Effector memory CD8-positive, alpha-beta T cell (primary cell): ENCODE data around the gene CCDC137.

Experiments used
- ATAC-seq: fragments of 150-1000 bp; cut with Tn5 transposase; replicated peaks from 2 replicates; pipeline ENCODE4 v1.10.0; 2021; ENCODE audit warnings: mild to moderate bottlenecking, moderate library complexity
- DNase-seq, 3 experiments: peaks; one replicate each; pipeline ENCODE4 v3.0.0; 2021
- H3K27ac Mint-ChIP-seq, 2 donors: one replicate each; pipeline ENCODE4 v1.8.0; 2022; ENCODE audit warnings: mild to moderate bottlenecking in 2 of 2, mixed read lengths in 2 of 2, moderate library complexity in 2 of 2
- H3K27me3 Mint-ChIP-seq, 2 donors: one replicate each; pipeline ENCODE4 v1.8.0; 2022; ENCODE audit warnings: mixed read lengths in 2 of 2
- H3K36me3 Mint-ChIP-seq: one replicate; pipeline ENCODE4 v1.8.0; 2022; ENCODE audit warnings: mild to moderate bottlenecking, moderate library complexity, mixed read lengths; ENCODE audit not compliant: insufficient read depth
- H3K4me1 Mint-ChIP-seq, 2 donors: one replicate each; pipeline ENCODE4 v1.8.0; 2022; ENCODE audit warnings: low read depth in 2 of 2, mixed read lengths in 2 of 2
- H3K4me3 Mint-ChIP-seq, 2 donors: one replicate each; pipeline ENCODE4 v1.8.0; 2022; ENCODE audit warnings: mild to moderate bottlenecking in 2 of 2, mixed read lengths in 2 of 2, moderate library complexity in 2 of 2
- H3K9me3 Mint-ChIP-seq, 2 donors: one replicate each; pipeline ENCODE4 v1.8.0; 2022; ENCODE audit warnings: mixed read lengths in 2 of 2

Gene CCDC137

DNA sequence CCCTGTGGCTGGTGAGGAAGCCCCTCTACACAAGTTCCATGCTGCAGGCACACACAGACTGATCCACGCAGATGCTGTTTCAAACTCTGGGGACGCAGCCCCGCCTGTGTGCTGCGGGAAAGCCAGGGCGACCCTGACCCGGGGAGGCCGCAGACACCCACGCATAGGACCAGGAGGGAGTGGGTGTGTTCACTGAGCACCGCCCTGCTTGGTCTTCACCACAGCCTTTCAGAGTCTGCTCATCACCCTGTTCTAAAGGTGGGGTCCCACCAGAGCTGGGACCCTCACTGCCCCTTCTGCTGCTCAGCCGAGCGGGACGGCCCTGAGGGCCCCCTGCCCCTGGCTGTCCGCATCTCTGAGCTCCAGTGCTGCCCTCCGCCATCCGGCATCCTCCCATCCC is 22.0 kb upstream of the CCDC137 start:
- Mint-ChIP-seq H3K4me3 (no peak overlapping the region), H3K27ac (no peak overlapping the region), H3K36me3 (no peaks in the 10 kb centered on the region), H3K4me1 (no peaks in the 10 kb centered on the region), H3K27me3 (peaks cover 9 to 20% of the 10 kb centered on the region in 2 donors), H3K9me3 (no peaks in the 10 kb centered on the region)
- DNase-seq (no peak), ATAC-seq (no peak)

DNA sequence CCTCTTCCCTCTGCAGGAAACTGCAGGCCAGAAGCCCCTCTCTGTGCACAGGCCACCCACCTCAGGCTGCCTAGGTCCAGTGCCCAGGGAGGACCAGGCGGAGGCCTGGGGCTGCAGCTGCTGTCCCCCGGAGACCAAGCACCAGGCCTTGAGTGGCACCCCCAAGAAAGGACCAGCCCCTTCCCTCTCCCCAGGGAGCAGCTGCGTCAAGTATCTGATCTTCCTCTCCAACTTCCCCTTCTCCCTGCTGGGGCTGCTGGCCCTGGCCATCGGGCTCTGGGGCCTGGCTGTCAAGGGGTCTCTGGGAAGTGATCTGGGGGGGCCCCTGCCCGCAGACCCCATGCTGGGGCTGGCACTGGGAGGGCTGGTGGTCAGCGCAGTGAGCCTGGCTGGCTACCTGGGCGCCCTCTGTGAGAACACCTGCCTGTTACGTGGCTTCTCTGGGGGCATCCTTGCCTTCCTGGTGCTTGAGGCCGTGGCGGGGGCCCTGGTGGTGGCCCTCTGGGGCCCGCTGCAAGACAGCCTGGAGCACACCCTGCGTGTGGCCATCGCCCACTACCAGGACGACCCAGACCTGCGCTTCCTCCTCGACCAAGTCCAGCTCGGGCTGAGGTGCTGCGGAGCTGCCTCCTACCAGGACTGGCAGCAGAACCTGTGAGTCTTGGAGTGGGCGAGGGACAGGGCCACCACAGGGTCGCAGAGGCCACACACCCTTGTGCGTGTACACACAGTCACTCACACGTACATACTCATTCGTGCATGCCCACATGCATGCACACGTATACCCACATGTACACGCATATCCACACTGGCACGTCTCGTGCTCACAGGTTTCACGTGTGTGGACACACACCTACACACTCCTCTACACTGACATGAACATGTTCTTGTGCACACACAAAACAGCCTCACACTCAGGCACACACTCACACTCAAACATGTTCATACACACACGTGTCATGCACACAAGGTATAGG is 21.3 kb upstream of the CCDC137 start:
- Mint-ChIP-seq H3K4me1 (no peaks in the 10 kb centered on the region), H3K4me3 (no peak overlapping the region), H3K27me3 (peaks cover 9 to 24% of the 10 kb centered on the region in 2 donors), H3K27ac (no peak overlapping the region), H3K36me3 (no peaks in the 10 kb centered on the region), H3K9me3 (no peaks in the 10 kb centered on the region)
- ATAC-seq, result no peak
- no peak for DNase-seq

DNA sequence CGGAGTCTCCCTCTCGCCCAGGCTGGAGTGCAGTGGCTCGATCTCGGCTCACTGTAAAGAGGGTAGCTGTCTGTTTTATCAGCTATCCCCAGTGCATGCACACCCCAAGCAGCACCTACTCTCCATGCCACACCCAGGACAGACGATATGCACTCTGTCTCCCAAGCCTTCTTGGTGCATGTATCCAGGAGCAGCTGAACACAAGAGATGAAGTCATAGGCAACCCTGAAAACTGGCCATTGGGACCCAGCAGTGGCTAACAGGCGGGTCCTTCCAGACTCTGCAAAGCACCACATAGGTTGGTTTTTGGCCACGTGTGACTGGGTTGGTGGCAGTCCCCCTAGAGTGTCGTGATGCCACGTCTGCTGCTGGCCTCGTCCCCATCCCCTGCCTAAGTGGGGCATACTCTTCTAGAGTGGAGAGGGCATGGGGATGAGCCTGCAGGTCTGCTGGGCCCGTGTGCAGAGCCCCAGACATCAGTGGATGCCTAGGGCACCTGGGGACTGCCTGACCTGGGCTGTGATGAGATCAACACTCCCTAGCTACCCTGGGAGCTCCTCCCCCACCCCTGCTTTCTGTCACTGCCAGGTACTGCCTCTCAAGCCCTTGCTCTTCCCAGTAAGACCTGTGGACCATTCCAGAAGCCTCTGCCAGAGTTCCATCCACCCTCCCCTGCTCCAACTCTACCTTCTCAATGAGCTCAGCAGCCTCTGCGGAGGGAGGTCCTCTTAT is 19.5 kb upstream of the CCDC137 start:
- Mint-ChIP-seq H3K27ac (no peak overlapping the region), H3K4me1 (no peaks in the 10 kb centered on the region), H3K4me3 (no peak overlapping the region), H3K9me3 (no peaks in the 10 kb centered on the region), H3K36me3 (no peaks in the 10 kb centered on the region), H3K27me3 (peaks cover 14 to 36% of the 10 kb centered on the region in 2 donors)
- no peak for DNase-seq
- no peak for ATAC-seq

DNA sequence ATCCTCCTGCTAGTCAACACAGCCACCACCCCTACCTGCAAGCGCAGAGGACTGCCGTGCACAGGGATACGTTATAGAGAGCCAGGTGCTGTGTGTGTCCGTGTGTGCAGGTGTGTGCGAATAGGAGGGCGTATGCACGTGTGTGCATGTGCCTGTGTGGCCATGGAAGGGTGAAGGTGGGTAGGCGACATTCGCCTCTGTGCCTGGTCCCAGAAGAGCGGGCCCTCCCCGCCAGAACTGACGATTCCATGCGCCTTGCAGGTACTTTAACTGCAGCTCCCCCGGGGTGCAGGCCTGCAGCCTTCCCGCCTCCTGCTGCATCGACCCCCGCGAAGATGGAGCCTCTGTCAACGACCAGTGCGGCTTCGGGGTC is 18.9 kb upstream of the CCDC137 start:
- H3K27ac Mint-ChIP-seq, result no peak overlapping the region
- ATAC-seq (no peak), DNase-seq (no peak)
- no peaks in the 10 kb centered on the region for H3K4me1 Mint-ChIP-seq
- no peaks in the 10 kb centered on the region for H3K36me3 Mint-ChIP-seq
- no peak overlapping the region for H3K4me3 Mint-ChIP-seq
- no peaks in the 10 kb centered on the region for H3K9me3 Mint-ChIP-seq
- H3K27me3 Mint-ChIP-seq, result peaks cover 14 to 38% of the 10 kb centered on the region in 2 donors

DNA sequence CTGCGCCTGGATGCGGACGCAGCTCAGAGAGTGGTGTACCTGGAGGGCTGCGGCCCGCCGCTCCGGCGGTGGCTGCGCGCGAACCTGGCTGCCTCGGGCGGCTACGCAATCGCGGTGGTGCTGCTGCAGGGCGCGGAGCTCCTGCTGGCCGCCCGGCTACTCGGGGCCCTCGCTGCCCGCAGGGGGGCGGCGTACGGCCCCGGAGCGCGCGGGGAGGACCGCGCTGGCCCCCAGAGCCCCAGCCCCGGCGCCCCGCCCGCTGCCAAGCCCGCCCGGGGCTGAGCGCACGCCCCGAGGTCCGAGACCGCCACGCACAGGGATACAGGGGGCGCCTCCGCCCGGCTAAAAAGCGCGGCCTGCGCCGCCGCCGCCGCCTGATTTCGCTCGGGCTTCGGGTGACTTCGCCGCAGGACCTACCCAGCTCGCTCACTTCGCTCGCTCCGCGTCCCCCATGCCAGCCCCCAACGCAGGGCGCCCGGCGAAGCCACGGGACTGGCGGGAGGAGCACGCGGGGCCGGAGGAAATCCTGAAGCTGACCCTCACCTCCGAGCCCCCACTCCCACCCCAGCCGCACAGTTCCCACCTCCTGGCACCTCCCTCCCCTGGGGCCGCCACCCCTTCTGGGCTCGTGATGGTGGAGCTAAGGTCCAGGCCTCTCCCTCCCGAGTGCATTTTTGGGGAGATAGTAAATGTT is 18.4 kb upstream of the CCDC137 start:
- Mint-ChIP-seq H3K27me3 (peaks cover 14 to 41% of the 10 kb centered on the region in 2 donors), H3K27ac (no peak overlapping the region), H3K9me3 (no peaks in the 10 kb centered on the region), H3K36me3 (no peaks in the 10 kb centered on the region), H3K4me1 (no peaks in the 10 kb centered on the region), H3K4me3 (no peak overlapping the region)
- DNase-seq, result no peak
- ATAC-seq, result no peak

DNA sequence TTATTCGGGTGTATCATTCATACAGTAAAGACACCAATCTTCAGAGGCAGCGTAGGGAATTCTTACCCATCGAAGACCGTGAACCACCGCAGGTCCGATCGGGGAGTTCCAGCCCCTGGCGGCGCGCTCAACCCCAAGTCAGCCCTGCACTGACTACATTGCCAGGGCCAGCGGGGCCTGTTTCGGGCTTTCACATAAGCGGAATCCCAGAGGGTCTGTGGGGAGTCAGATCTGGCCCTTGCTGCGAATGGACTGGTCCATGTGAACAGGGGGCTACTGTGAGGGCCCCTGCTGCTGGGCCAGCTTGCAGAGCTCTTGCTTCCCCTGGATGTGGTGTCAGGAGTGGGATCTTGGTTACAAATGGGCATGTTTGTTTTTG is 17.8 kb upstream of the CCDC137 start:
- Mint-ChIP-seq H3K9me3 (no peaks in the 10 kb centered on the region), H3K36me3 (no peaks in the 10 kb centered on the region), H3K27ac (no peak overlapping the region), H3K4me3 (no peak overlapping the region), H3K27me3 (peaks cover 20 to 46% of the 10 kb centered on the region in 2 donors), H3K4me1 (peaks cover 3 to 4% of the 10 kb centered on the region in 2 donors)
- DNase-seq, result no peak
- ATAC-seq, result no peak

DNA sequence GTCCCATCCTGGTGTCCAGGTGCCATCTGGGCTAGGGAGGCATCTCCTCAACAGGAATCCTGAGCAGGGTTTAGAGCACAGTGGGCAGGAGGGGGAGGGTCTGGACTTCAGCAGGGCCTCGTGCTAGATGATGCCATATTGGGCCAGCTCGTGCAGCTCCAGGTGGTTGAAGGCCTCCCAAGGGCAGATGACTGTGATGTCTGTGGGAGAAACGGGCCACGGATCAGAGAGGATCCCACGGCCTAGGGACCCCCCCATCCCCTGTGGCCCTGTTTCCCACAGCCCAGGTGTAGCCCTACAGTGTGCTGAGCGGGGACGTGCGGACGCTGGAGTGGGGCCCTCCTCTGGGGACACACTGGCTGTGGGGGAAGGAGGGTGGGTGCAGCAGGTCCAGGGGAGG is 15.6 kb upstream of the CCDC137 start:
- H3K4me1 Mint-ChIP-seq, result peaks cover 5 to 7% of the 10 kb centered on the region in 2 donors
- no peak overlapping the region for H3K27ac Mint-ChIP-seq
- peaks cover 27 to 52% of the 10 kb centered on the region in 2 donors for H3K27me3 Mint-ChIP-seq
- no peaks in the 10 kb centered on the region for H3K9me3 Mint-ChIP-seq
- DNase-seq, result no peak
- no peak overlapping the region for H3K4me3 Mint-ChIP-seq
- H3K36me3 Mint-ChIP-seq, result peaks cover 4% of the 10 kb centered on the region
- no peak for ATAC-seq

DNA sequence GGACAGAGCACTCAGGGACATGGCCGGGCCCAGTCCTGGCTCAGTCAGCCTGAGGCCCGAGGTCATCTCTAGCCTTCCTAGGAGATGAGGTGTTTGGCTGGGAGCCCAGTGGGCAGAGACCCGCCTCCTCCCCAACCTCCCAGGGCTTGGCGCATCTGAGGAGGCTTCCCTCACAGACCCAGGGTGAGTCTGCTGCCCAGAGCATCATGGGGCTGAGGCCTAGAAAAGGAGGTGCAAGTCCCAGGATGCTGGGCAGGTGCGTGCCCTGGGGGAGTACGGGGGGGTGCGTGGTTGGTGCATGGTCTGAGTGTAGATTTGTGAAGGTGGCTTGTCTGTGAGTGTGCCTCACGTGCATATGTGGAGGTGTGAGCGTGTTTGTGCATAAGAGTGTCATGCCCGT is 14.8 kb upstream of the CCDC137 start:
- peaks cover 27 to 51% of the 10 kb centered on the region in 2 donors for H3K27me3 Mint-ChIP-seq
- DNase-seq (no peak), ATAC-seq (no peak)
- peaks cover 4% of the 10 kb centered on the region for H3K36me3 Mint-ChIP-seq
- H3K4me1 Mint-ChIP-seq, result peaks cover 5 to 7% of the 10 kb centered on the region in 2 donors
- H3K9me3 Mint-ChIP-seq, result no peaks in the 10 kb centered on the region
- no peak overlapping the region for H3K4me3 Mint-ChIP-seq
- H3K27ac Mint-ChIP-seq, result peak overlapping the region in 1 of 2 donors; percentile 14

DNA sequence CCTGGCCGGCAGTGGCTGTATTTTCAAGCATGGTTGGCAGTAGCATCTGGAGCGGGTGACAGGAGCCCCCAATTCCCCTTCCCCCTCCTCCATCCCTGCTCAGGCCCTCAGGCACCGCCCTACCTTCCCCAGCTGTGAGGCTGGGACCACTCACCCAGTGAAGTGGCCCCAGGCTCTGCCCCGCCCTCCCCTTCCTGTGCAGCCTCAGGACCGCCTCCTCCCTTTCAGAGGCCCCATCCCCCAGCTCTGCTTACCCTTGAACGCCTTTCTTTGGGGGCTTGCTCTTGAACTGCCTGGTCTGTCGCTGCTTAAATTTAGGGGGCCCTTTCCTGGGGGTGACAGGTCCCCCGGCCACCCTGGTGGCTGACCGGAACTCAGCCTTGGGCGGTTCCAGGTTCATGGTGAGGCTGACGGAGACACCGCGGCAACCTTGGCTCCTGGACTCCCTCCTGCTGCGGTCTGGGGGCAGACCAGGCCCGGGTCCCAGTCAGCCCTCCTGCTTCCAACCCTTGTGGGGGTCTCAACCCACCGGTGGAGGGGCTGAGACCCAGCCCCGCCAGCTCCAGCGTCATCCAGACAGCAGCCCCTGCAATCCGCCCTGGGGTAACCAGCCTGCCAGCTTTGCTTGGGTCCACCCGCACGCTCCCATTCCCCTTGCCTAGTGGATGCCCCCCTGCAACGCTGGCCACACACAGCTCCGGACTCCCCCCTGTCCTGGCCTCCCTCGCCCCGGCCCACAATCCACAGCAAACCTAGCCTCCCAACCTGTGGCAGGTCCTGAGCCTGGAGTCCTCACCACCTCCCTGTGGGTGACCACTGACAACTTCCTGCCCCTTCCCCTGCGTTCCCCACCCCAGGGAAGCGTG is 13.4 kb upstream of the CCDC137 start:
- peaks cover 4% of the 10 kb centered on the region for H3K36me3 Mint-ChIP-seq
- DNase-seq (no peak), ATAC-seq (peak; percentile 27)
- peaks cover 5 to 7% of the 10 kb centered on the region in 2 donors for H3K4me1 Mint-ChIP-seq
- H3K4me3 Mint-ChIP-seq, result peak overlapping the region; percentile 30 to 45
- H3K27me3 Mint-ChIP-seq, result peaks cover 18 to 39% of the 10 kb centered on the region in 2 donors
- H3K9me3 Mint-ChIP-seq, result no peaks in the 10 kb centered on the region
- peak overlapping the region in 1 of 2 donors; percentile 44 for H3K27ac Mint-ChIP-seq

DNA sequence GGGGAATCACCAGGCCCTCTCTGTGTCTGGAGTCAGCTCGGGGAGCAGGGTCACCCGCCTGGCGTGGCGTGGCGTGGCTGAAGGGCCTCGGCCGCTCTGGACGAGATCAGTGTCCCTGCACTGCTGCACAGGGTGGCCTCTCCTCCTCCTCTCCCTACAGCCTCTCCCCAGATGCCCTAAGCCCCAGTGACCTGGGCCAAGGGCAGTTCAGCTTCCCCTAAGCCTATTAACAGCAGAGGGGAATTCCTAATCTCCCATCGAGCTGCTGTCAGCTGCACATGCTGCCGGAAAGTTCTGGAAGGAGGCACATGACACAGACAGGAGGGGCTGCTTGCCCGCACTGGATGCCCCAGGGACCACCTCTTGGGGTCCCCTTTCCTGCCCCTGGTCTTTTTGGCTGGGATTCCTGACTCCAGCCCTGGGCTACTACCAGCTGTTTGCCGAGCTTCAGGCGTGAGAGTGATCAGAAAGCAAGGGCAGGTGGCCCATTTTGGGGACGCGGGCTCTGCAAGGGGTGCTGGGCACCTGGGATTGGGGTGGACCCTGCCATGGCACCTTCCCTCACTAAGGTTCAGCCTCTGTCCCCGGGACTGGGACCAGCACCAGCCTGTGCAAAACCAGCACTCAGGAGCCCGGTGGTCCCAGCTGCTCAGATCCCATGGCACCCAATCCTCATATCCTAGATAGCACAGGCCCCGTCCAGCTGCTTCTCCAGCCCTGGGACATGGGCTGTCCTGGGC is 11.0 kb upstream of the CCDC137 start:
- H3K4me3 Mint-ChIP-seq, result no peak overlapping the region
- no peaks in the 10 kb centered on the region for H3K9me3 Mint-ChIP-seq
- DNase-seq (no peak), ATAC-seq (no peak)
- H3K27ac Mint-ChIP-seq, result no peak overlapping the region
- peaks cover 18 to 26% of the 10 kb centered on the region in 2 donors for H3K27me3 Mint-ChIP-seq
- H3K4me1 Mint-ChIP-seq, result peaks cover 5 to 7% of the 10 kb centered on the region in 2 donors
- H3K36me3 Mint-ChIP-seq, result peaks cover 4% of the 10 kb centered on the region

DNA sequence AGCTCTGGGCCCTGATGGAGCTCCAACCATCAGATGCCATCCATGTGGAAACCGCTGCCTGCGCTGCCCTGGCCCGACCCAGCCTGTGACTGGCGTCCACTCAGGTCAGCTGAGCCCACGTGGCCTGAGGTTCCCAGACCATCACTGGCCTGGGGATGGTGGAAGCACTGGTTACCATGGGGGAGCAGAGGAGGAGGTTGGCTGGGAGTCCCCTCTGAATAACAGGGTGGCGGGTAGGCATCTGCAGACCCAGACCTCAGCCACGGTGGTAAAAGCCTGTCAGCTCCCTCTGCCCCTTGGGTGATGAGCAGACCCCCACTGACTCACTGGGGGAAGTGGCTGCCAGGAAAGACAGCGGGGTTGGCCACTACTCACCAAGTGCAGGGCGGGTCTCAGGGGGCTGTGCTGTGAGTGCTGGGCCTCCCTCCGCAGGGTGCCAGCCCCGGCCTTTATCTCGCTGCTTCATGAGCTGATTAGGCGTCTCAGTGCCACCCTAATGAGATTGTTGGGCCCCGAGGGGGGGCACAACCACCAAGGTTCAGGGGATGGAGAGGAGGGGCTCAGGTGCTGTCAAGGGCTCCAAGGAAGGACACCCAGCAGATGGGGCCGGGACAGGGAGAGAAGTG is 10.3 kb upstream of the CCDC137 start, which contains the start of gene PDE6G:
Gene PDE6G, minus strand, starts transcription at position 425 of the 626 bp plus-strand sequence. CDS start 3,237 bp downstream, outside the sequence.
- peaks cover 5 to 7% of the 10 kb centered on the region in 2 donors for H3K4me1 Mint-ChIP-seq
- peaks cover 18 to 24% of the 10 kb centered on the region in 2 donors for H3K27me3 Mint-ChIP-seq
- H3K27ac Mint-ChIP-seq, result no peak within 1 kb of the TSS
- no peak within 1 kb of the TSS for H3K4me3 Mint-ChIP-seq
- DNase-seq (no peak), ATAC-seq (no peak)
- H3K9me3 Mint-ChIP-seq, result no peaks in the 10 kb centered on the region
- peaks cover 4% of the 10 kb centered on the region for H3K36me3 Mint-ChIP-seq

DNA sequence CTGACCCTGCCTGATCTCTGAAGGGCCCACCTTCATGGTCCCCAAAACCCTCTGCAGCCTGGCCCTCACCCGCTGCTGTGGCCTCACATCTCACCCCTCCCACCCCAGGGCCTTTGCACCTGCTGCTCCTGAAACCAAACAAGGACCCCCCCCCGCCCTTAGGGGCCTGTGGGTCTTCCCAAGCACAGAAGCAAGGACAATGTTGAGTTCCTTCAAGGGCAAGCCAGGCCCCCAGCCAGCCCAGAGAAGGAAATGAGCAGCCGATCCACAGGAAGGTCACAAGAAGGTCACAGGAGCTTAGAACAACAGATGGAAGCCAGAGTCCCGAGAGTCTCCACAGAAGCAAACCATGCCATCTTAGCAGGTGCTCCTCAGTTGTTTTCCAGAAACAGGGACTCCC is 9.7 kb upstream of the CCDC137 start:
- H3K4me3 Mint-ChIP-seq, result no peak overlapping the region
- peaks cover 5 to 7% of the 10 kb centered on the region in 2 donors for H3K4me1 Mint-ChIP-seq
- H3K27me3 Mint-ChIP-seq, result peaks cover 15 to 19% of the 10 kb centered on the region in 2 donors
- H3K27ac Mint-ChIP-seq, result no peak overlapping the region
- H3K36me3 Mint-ChIP-seq, result peaks cover 4% of the 10 kb centered on the region
- DNase-seq, result no peak
- H3K9me3 Mint-ChIP-seq, result no peaks in the 10 kb centered on the region
- ATAC-seq, result no peak
